Astrocyte of the spinal cord (primary cell): Measurements from ENCODE around the gene CDHR5.
A peak's percentile ranks its signal among the peaks of the same experiment; 100 is the strongest.

Source experiments
- DNase-seq: peaks from one replicate; pipeline ENCODE4 v3.0.0; 2011; ENCODE audit warnings: low read depth, low spot score
- H3K4me3 ChIP-seq: 2 replicates; pipeline ENCODE4 v1.5.1; 2011; ENCODE audit warnings: low read depth, mild to moderate bottlenecking, low read length, moderate library complexity
- CTCF ChIP-seq: IDR thresholded peaks from 2 replicates; pipeline ENCODE4 v1.5.1; 2012; ENCODE audit warnings: low read depth, mild to moderate bottlenecking, low read length, inconsistent platforms
- in situ Hi-C: cut with HindIII; loops from 2 replicates; pipeline ENCODE4 v1.10.0; 2017; ENCODE audit warnings: low sequenced_read_pairs

Gene CDHR5

DNA sequence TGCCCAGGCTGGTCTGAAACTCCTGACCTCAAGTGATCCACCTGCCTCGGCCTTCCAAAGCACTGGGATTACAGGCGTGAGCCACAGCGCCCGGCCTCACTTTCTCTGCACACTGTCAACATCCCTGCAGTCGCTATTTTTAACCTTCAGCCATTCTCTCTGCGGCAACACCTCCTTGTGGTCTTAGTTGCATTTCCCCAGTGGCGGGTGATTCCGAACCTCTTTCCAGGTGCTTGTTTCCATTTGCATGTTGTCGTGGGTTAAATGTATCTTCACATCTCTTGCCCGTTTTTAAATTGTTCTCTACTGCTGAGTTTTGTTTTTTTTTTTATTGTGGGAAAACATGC lies 4.5 kb upstream of the CDHR5 start:
- no peak overlapping the region for H3K4me3 ChIP-seq
- TF ChIP-seq CTCF: peak; percentile 13
- no peak for DNase-seq
- in situ Hi-C loops: no loop called here

DNA sequence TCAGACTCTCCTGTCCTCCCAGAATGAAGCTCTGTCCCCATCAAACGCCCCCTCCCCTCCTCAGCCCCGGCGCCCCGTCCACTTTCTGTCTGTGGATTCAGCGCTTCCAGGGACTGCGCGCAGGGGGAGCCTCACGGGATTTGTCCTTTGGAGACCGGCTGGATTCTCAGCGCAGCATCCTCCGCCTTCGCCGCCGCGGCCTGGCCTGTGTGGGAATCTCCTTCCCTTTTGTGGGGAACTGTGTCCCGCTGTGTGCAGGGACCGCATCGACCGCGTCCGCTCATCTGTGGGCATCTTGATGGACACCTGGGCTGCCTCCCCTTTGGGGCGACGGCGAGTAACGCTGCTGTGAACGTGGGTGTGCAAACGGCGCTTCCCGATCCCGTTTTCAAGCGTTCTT lies 3.3 kb upstream of the CDHR5 start:
- DNase-seq: no peak
- in situ Hi-C loops: no loop called here
- no peak for TF ChIP-seq CTCF
- H3K4me3 ChIP-seq: no peak overlapping the region

DNA sequence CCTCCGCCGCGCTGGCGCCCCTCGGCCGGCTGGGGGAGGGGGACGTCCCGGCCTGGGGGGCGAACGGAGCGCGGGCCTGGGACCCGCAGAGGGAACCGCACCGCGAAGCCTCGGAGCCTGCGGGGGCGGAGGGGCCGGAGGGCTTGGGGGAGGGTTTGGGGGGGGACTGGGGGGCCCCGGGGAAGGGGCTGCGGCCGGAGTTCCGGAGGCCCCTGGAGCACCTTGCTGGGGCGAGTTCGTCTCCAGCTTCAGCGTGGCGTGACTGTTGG lies 2.5 kb upstream of the CDHR5 start:
- no peak for DNase-seq
- no peak for TF ChIP-seq CTCF
- in situ Hi-C loops: no loop called here
- H3K4me3 ChIP-seq: no peak overlapping the region

DNA sequence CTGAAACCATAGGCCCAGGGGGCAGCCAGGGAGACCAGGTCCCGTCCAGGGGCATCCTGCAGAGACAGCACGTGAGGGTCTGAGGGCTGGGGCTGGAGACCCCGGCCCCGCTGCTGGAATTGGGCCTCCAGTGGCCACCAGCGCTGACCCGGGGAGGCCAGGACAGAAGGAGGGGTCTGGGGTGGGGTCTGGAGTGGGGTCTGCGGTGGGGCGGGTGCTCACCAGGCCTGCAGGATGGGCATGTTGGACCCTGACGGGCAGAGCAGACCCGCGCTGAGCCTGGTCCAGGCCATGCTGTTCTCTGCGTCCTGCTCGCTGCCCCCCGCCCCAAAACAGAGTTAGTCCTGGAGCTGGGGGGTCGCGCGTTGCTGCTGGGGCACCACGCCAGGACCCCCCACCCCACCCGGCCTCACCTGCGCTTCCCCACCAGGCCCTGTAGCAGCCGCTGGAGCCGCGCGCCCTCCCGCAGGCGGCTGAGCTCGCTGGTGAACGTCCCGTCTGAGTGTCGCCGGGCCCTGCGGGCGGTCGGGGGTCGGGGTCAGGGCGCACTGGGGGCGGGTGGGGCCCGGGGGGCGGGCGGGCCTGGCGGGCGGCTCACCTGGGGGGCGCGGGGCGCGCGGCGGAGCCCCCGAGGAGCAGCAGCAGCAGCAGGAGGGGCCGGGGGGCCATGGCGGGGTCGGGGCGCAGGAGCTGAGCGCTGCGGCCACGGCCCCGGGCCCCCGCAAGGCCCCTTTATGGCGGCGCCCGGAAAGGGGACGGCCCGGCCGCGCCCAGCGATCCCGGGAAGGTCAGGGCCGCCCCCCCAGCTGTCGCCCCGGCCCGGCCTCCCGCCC lies 1.9 kb upstream of the CDHR5 start, which contains the start of gene SCT:
Gene SCT (minus strand): TSS at position 707 of the 833 bp plus-strand sequence. CDS start 38 bp downstream, at position 669.
- no peak for DNase-seq
- no peak within 1 kb of the TSS for H3K4me3 ChIP-seq
- TF ChIP-seq CTCF: no peak
- in situ Hi-C loops: no loop called here

DNA sequence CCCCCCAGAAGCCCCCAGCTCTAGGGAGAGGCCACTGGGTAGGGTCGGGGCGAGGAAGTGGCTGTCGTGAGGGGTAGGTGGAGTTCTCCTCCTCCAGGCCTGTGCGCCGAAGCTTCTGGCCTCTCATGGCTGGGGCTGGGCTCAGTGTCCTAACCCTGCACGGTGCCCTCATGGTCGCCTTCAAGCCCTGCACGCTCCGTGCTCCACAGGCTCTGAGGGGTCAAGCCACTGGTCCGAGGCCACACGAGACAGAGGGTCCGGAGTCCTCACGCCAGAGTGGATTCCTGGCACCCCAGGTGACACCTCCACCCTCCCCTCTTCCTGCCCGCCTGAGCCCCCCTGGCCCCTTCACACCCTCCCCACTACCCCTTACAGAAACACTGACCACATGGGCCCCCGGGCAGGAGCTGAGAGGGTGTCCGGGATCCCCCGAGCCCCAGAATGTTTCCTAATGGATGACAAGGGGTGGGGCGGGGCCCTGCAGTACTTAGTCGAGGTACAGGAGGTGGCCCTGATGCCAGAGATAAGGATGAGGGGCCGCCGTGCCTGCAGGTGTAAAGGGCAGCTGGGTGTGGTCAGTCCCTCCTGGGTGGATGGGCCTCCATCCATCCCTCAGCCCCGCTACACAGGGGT lies 997 bp upstream of the CDHR5 start:
- no peak for DNase-seq
- H3K4me3 ChIP-seq: no peak overlapping the region
- no peak for TF ChIP-seq CTCF
- in situ Hi-C loops: no loop called here

GRCh38 chr11:623999-624704 lies 603 bp downstream of the CDHR5 start:
- TF ChIP-seq CTCF: no peak
- H3K4me3 ChIP-seq: no peak overlapping the region
- in situ Hi-C loops: no loop called here
- DNase-seq: no peak
